Brain microvascular endothelial cell (primary cell): Measurements from ENCODE around the gene MLPH.

Experiments used
- DNase-seq: peaks from one replicate; pipeline ENCODE4 v3.0.0-alpha.2; 2020
- H3K27ac ChIP-seq: fragments of 250-450 bp; sonication (Bioruptor Pico); 2 replicates; pipeline ENCODE4 v1.5.1; 2020; ENCODE audit warnings: mild to moderate bottlenecking, moderate library complexity
- H3K27me3 ChIP-seq: fragments of 250-450 bp; sonication (Bioruptor Pico); replicated peaks from 2 replicates; pipeline ENCODE4 v1.5.1; 2020; ENCODE audit warnings: mild to moderate bottlenecking
- H3K36me3 ChIP-seq: fragments of 250-450 bp; sonication (Bioruptor Pico); replicated peaks from 2 replicates; pipeline ENCODE4 v1.5.1; 2020; ENCODE audit warnings: mild to moderate bottlenecking
- H3K4me3 ChIP-seq: 2 replicates; pipeline ENCODE4 v1.5.1; 2011; ENCODE audit warnings: low read depth, mild to moderate bottlenecking, control low read depth, low read length, moderate library complexity
- CTCF ChIP-seq: IDR thresholded peaks from 2 replicates; pipeline ENCODE4 v1.5.1; 2011; ENCODE audit warnings: low read depth, mild to moderate bottlenecking, moderate library complexity, low read length, control low read depth, inconsistent platforms; ENCODE audit errors: missing control alignments
- in situ Hi-C: cut with HindIII; loops from 2 replicates; pipeline ENCODE4 v1.10.0; 2017; ENCODE audit warnings: low sequenced_read_pairs, low pct_ligation_motif_present

The MLPH gene

GRCh38 chr2:237444071-237444470, 43.0 kb upstream of the MLPH start:
- Histone ChIP-seq H3K4me3 (no peak overlapping the region), H3K27me3 (no peaks in the 10 kb centered on the region), H3K27ac (no peak overlapping the region), H3K36me3 (no peaks in the 10 kb centered on the region)
- in situ Hi-C loops, result no loop called here
- no peak for TF ChIP-seq CTCF
- no peak for DNase-seq

GRCh38 chr2:237445611-237446337, 41.3 kb upstream of the MLPH start:
- no peaks in the 10 kb centered on the region for H3K27me3 ChIP-seq
- no peak for TF ChIP-seq CTCF
- in situ Hi-C loops, result no loop called here
- H3K27ac ChIP-seq, result no peak overlapping the region
- no peak for DNase-seq
- H3K4me3 ChIP-seq, result no peak overlapping the region
- H3K36me3 ChIP-seq, result no peaks in the 10 kb centered on the region

- H3K27ac ChIP-seq, result no peak overlapping the region
- H3K27me3 ChIP-seq, result no peaks in the 10 kb centered on the region
- in situ Hi-C loops, result no loop called here
- DNase-seq, result no peak
- no peak for TF ChIP-seq CTCF
- no peaks in the 10 kb centered on the region for H3K36me3 ChIP-seq
- H3K4me3 ChIP-seq, result no peak overlapping the region
These were observed 40.7 kb upstream of the MLPH start for GRCh38 chr2:237446338-237446665.

GRCh38 chr2:237447496-237447895, 39.6 kb upstream of the MLPH start:
- H3K27me3 ChIP-seq, result no peaks in the 10 kb centered on the region

GRCh38 chr2:237448171-237448570, 38.9 kb upstream of the MLPH start:
- DNase-seq, result no peak
- H3K36me3 ChIP-seq, result no peaks in the 10 kb centered on the region
- no peak for TF ChIP-seq CTCF
- H3K27ac ChIP-seq, result no peak overlapping the region
- no peak overlapping the region for H3K4me3 ChIP-seq
- in situ Hi-C loops, result no loop called here
- H3K27me3 ChIP-seq, result no peaks in the 10 kb centered on the region

More at GRCh38 chr2:237447496-237447895, 39.6 kb upstream of the MLPH start:
- Histone ChIP-seq H3K36me3 (no peaks in the 10 kb centered on the region), H3K4me3 (no peak overlapping the region), H3K27ac (no peak overlapping the region)
- DNase-seq, result no peak
- in situ Hi-C loops, result no loop called here
- TF ChIP-seq CTCF, result no peak

GRCh38 chr2:237448626-237449025, 38.4 kb upstream of the MLPH start:
- Histone ChIP-seq H3K36me3 (no peaks in the 10 kb centered on the region), H3K4me3 (no peak overlapping the region), H3K27ac (no peak overlapping the region), H3K27me3 (no peaks in the 10 kb centered on the region)
- in situ Hi-C loops, result no loop called here
- no peak for DNase-seq
- TF ChIP-seq CTCF, result no peak
